GM23338 (cell line): Measurements from ENCODE around the gene SCFD2. TPM values are rescaled to one million over a fixed set of nuclear protein-coding genes. Genes with fewer than 3 reads are reported as not detected.

ENCODE experiments used
- ATAC-seq: fragments of 200-7000 bp; cut with Tn5 transposase; 3 replicates; pipeline ENCODE4 v1.9.1; 2020
- DNase-seq: peaks from one replicate; pipeline ENCODE4 v3.0.0-alpha.2; 2015; ENCODE audit warnings: low spot score
- H2AFZ ChIP-seq: fragments of 200-600 bp; sonication (generic); 2 replicates; pipeline ENCODE4 v1.8.0; 2016; ENCODE audit warnings: antibody characterized with exemption, mild to moderate bottlenecking, moderate library complexity
- H3F3A ChIP-seq: fragments of 200-600 bp; sonication (generic); replicated peaks from 2 replicates; pipeline ENCODE4 v1.8.0; 2017; ENCODE audit warnings: antibody characterized with exemption, mixed run types, low read depth
- H3K27ac ChIP-seq: fragments of 200-600 bp; sonication (generic); 2 replicates; pipeline ENCODE4 v1.6.1; 2016; ENCODE audit warnings: low read depth
- H3K27me3 ChIP-seq: fragments of 200-600 bp; sonication (generic); 2 replicates; pipeline ENCODE4 v1.8.0; 2016; ENCODE audit warnings: mild to moderate bottlenecking, mixed run types, moderate library complexity; ENCODE audit not compliant: insufficient read depth
- H3K36me3 ChIP-seq: fragments of 200-600 bp; sonication (generic); 2 replicates; pipeline ENCODE4 v1.8.0; 2016; ENCODE audit warnings: mild to moderate bottlenecking; ENCODE audit not compliant: insufficient read depth
- H3K4me1 ChIP-seq: fragments of 200-600 bp; sonication (generic); 2 replicates; pipeline ENCODE4 v1.8.0; 2016; ENCODE audit warnings: mild to moderate bottlenecking, moderate library complexity; ENCODE audit not compliant: insufficient read depth
- H3K4me2 ChIP-seq: fragments of 200-600 bp; sonication (generic); 2 replicates; pipeline ENCODE4 v1.7.1; 2017; ENCODE audit warnings: mixed run types
- H3K4me3 ChIP-seq: fragments of 200-600 bp; sonication (generic); 2 replicates; pipeline ENCODE4 v1.6.1; 2016; ENCODE audit warnings: mixed run types
- H3K79me2 ChIP-seq: fragments of 200-600 bp; sonication (generic); replicated peaks from 2 replicates; pipeline ENCODE4 v1.8.0; 2017; ENCODE audit warnings: mild to moderate bottlenecking; ENCODE audit not compliant: insufficient read depth
- H3K9me2 ChIP-seq: fragments of 200-600 bp; sonication (generic); 2 replicates; pipeline ENCODE4 v1.8.0; 2017; ENCODE audit not compliant: insufficient read depth
- H4K20me1 ChIP-seq: fragments of 200-600 bp; sonication (generic); replicated peaks from 2 replicates; pipeline ENCODE4 v1.8.0; 2017; ENCODE audit warnings: mild to moderate bottlenecking; ENCODE audit not compliant: insufficient read depth
- H3K27ac Mint-ChIP-seq: 2 replicates; pipeline ENCODE4 v1.8.0; 2020; ENCODE audit warnings: inconsistent platforms, mild to moderate bottlenecking, moderate library complexity, mixed read lengths
- H3K27me3 Mint-ChIP-seq: 3 replicates; pipeline ENCODE4 v1.8.0; 2022; ENCODE audit warnings: low read depth, mild to moderate bottlenecking, moderate library complexity, mixed read lengths, inconsistent platforms; ENCODE audit not compliant: insufficient read depth, poor library complexity
- H3K36me3 Mint-ChIP-seq: 3 replicates; pipeline ENCODE4 v1.8.0; 2021; ENCODE audit warnings: low read depth, mild to moderate bottlenecking, inconsistent platforms, moderate library complexity, mixed read lengths
- H3K4me1 Mint-ChIP-seq: 3 replicates; pipeline ENCODE4 v1.8.0; 2020; ENCODE audit warnings: mild to moderate bottlenecking, inconsistent platforms, mixed read lengths
- H3K4me3 Mint-ChIP-seq: 3 replicates; pipeline ENCODE4 v1.8.0; 2021; ENCODE audit warnings: moderate library complexity, mild to moderate bottlenecking, inconsistent platforms, mixed read lengths
- H3K9me3 Mint-ChIP-seq: 3 replicates; pipeline ENCODE4 v1.8.0; 2020; ENCODE audit warnings: moderate library complexity, mild to moderate bottlenecking, inconsistent platforms, mixed read lengths
- CREB1 ChIP-seq: fragments of 250-450 bp; sonication (Bioruptor Pico); IDR thresholded peaks from 2 replicates; pipeline ENCODE4 v1.5.0; 2020; ENCODE audit warnings: low read depth, mild to moderate bottlenecking, moderate library complexity
- EZH2phosphoT487 ChIP-seq: fragments of 200-600 bp; sonication (generic); IDR thresholded peaks from one replicate; pipeline ENCODE4 v1.8.1; 2018; ENCODE audit warnings: antibody characterized with exemption; ENCODE audit not compliant: unreplicated experiment
- POLR2AphosphoS5 ChIP-seq: IDR thresholded peaks from 2 replicates; pipeline ENCODE4 v1.6.1; 2016; ENCODE audit warnings: antibody characterized with exemption, low read depth
- ZNF114 ChIP-seq: fragments of 250-450 bp; sonication (Bioruptor Pico); IDR thresholded peaks from 2 replicates; pipeline ENCODE4 v1.5.0; 2020; ENCODE audit warnings: mild to moderate bottlenecking, moderate library complexity
- ZNF331 ChIP-seq: fragments of 250-450 bp; sonication (Bioruptor Pico); IDR thresholded peaks from 2 replicates; pipeline ENCODE4 v1.5.0; 2020; ENCODE audit warnings: low read depth, mild to moderate bottlenecking, moderate library complexity
- polyA plus RNA-seq: library from polyadenylated mRNA; unstranded; fragments of >200 nt; fragmentation: Nextera tagmentation; extraction: Ambion mirVana; gene quantifications from 2 replicates; pipeline ENCODE4 v1.2.1, GENCODE V29; 2016
- total RNA-seq: library from RNA; depleted of rRNA; stranded (reverse); fragments of >200 nt; shearing (Covaris generic); gene quantifications from 2 replicates; pipeline ENCODE4 v1.2.3, GENCODE V29; 2014
- TF ChIP-seq, protein P1 (sequence below): fragments of 250-450 bp; sonication (Bioruptor Pico); IDR thresholded peaks from 2 replicates; pipeline ENCODE4 v1.5.0; 2020; ENCODE audit warnings: mild to moderate bottlenecking, moderate library complexity

Gene SCFD2
- total and polyA plus RNA-seq, 2 experiments from 2014 or later, result 5.7 to 17.5 TPM

DNA sequence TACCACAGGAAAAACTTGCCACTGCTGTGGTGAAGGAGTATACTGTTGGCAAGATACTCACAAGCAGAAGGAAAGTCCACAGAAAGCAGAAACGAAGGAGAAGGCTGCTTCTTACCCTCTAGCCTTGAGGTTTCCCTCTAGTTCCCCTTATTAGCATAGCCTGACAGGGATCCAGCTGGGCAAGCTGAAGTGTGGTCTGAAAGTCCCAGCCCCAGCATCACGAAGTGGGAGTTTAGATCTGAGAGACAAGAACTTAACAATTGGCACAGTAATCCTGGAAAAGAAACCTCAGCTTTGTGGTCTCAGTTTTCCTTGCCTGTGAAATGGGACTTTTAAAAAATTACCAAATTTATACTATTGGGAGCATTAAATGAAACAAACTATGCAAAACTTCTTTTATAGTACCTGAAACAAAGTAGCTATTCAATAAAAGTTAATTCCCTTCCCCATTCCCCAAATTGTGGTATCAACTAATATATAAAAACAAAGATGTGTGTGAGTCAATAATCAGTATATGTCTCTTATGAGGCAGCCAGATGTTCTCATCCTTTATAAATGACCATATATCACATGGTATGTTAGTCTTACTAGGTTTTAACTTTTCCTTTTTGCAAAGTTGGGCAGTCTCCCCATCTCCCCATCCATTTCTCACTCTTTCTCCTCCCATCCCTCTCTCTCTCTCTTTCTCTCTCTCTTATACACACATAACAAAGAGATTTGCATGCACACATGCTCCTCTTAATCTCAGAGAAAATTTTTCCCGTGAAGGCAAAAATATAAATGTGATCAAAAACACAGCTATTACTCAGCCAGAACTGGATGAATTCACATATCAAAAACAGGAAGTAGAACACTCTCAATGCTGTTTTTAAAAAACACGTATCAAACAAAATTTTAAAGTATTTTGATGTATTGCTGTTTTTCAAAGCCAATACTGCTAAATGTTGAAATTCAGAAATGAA, 57.8 kb downstream of the SCFD2 start (continued):
- TF ChIP-seq ZNF114 (no peak), EZH2phosphoT487 (no peak), CREB1 (no peak)
- TF ChIP-seq, protein P1, sequence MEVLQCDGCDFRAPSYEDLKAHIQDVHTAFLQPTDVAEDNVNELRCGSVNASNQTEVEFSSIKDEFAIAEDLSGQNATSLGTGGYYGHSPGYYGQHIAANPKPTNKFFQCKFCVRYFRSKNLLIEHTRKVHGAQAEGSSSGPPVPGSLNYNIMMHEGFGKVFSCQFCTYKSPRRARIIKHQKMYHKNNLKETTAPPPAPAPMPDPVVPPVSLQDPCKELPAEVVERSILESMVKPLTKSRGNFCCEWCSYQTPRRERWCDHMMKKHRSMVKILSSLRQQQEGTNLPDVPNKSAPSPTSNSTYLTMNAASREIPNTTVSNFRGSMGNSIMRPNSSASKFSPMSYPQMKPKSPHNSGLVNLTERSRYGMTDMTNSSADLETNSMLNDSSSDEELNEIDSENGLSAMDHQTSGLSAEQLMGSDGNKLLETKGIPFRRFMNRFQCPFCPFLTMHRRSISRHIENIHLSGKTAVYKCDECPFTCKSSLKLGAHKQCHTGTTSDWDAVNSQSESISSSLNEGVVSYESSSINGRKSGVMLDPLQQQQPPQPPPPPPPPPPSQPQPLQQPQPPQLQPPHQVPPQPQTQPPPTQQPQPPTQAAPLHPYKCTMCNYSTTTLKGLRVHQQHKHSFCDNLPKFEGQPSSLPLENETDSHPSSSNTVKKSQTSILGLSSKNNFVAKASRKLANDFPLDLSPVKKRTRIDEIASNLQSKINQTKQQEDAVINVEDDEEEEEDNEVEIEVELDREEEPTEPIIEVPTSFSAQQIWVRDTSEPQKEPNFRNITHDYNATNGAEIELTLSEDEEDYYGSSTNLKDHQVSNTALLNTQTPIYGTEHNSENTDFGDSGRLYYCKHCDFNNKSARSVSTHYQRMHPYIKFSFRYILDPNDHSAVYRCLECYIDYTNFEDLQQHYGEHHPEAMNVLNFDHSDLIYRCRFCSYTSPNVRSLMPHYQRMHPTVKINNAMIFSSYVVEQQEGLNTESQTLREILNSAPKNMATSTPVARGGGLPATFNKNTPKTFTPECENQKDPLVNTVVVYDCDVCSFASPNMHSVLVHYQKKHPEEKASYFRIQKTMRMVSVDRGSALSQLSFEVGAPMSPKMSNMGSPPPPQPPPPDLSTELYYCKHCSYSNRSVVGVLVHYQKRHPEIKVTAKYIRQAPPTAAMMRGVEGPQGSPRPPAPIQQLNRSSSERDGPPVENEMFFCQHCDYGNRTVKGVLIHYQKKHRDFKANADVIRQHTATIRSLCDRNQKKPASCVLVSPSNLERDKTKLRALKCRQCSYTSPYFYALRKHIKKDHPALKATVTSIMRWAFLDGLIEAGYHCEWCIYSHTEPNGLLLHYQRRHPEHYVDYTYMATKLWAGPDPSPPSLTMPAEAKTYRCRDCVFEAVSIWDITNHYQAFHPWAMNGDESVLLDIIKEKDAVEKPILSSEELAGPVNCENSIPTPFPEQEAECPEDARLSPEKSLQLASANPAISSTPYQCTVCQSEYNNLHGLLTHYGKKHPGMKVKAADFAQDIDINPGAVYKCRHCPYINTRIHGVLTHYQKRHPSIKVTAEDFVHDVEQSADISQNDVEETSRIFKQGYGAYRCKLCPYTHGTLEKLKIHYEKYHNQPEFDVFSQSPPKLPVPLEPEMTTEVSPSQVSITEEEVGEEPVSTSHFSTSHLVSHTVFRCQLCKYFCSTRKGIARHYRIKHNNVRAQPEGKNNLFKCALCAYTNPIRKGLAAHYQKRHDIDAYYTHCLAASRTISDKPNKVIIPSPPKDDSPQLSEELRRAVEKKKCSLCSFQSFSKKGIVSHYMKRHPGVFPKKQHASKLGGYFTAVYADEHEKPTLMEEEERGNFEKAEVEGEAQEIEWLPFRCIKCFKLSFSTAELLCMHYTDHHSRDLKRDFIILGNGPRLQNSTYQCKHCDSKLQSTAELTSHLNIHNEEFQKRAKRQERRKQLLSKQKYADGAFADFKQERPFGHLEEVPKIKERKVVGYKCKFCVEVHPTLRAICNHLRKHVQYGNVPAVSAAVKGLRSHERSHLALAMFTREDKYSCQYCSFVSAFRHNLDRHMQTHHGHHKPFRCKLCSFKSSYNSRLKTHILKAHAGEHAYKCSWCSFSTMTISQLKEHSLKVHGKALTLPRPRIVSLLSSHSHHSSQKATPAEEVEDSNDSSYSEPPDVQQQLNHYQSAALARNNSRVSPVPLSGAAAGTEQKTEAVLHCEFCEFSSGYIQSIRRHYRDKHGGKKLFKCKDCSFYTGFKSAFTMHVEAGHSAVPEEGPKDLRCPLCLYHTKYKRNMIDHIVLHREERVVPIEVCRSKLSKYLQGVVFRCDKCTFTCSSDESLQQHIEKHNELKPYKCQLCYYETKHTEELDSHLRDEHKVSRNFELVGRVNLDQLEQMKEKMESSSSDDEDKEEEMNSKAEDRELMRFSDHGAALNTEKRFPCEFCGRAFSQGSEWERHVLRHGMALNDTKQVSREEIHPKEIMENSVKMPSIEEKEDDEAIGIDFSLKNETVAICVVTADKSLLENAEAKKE (CRISPR knock-in tag), result no peak

DNA sequence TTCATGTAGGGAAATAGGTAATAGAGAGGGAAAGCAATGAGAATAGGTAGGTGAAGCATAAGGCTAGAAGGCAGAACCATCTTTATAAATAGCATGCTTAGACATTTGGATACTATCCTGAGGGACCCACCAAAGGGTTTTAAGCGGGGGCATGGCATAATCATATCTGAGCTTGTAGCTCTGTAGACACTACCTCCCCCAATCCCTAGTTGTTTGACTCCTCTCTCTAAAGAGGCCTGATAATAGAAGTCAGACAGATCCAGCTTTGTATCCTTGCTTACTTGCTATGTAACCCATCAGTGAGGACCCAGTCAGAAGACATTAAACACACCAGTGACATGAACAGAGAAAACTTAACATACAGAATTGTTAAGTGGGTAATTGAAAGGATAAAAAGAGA, 58.7 kb downstream of the SCFD2 start:
- TF ChIP-seq POLR2AphosphoS5 (no peak), CREB1 (no peak), ZNF331 (no peak)
- H3K36me3 ChIP-seq, result no peaks in the 10 kb centered on the region
- H3K4me1 ChIP-seq, result no peaks in the 10 kb centered on the region
- H3K36me3 Mint-ChIP-seq, result peaks cover 9% of the 10 kb centered on the region
- H3K4me3 Mint-ChIP-seq, result no peak overlapping the region
- no peak overlapping the region for H3K27ac ChIP-seq
- no peak for DNase-seq
- H3F3A ChIP-seq, result no peaks in the 10 kb centered on the region
- no peak overlapping the region for H2AFZ ChIP-seq
- no peak overlapping the region for H3K4me2 ChIP-seq
- H3K79me2 ChIP-seq, result no peaks in the 10 kb centered on the region
- no peak for ATAC-seq
- no peak overlapping the region for H3K4me3 ChIP-seq
- H3K4me1 Mint-ChIP-seq, result peaks cover 4% of the 10 kb centered on the region; the same call in 2 of the 3 replicates
- H3K9me2 ChIP-seq, result no peaks in the 10 kb centered on the region
- peaks cover 1% of the 10 kb centered on the region for H3K27me3 Mint-ChIP-seq
- no peaks in the 10 kb centered on the region for H3K27me3 ChIP-seq
- no peak overlapping the region for H3K27ac Mint-ChIP-seq
- H3K9me3 Mint-ChIP-seq, result peaks cover 15% of the 10 kb centered on the region
- H4K20me1 ChIP-seq, result no peaks in the 10 kb centered on the region
